Activated naive CD8-positive, alpha-beta T cell treated with anti-CD3 and anti-CD28 coated beads, Interleukin-2, amount 10 ng/mL, durations not matched to agents 7 days and 5 days (primary cell): ENCODE results near the gene ERN2. TPM values are rescaled to one million over a fixed set of nuclear protein-coding genes. Genes with fewer than 3 reads are reported as not detected.

Experiments
- ATAC-seq: fragments of 150-1000 bp; cut with Tn5 transposase; one replicate; pipeline ENCODE4 v1.10.0; 2021; ENCODE audit warnings: low read depth, moderate library complexity
- POLR2A ChIA-PET: fragments of 350-600 bp; sonication (Branson Sonifier 250); formaldehyde crosslinking; loops from one replicate; lab custom pipeline; 2021; ENCODE audit warnings: antibody characterized with exemption; lab: Charles Lee
- DNase-seq: peaks from one replicate; pipeline ENCODE4 v3.0.0; 2021
- H3K27ac Mint-ChIP-seq: one replicate; pipeline ENCODE4 v1.8.0; 2022; ENCODE audit warnings: mild to moderate bottlenecking, mixed read lengths
- H3K27me3 Mint-ChIP-seq: one replicate; pipeline ENCODE4 v1.8.0; 2022; ENCODE audit warnings: mild to moderate bottlenecking, moderate library complexity, mixed read lengths
- H3K36me3 Mint-ChIP-seq: one replicate; pipeline ENCODE4 v1.8.0; 2021; ENCODE audit warnings: mild to moderate bottlenecking, mixed read lengths
- H3K4me1 Mint-ChIP-seq: one replicate; pipeline ENCODE4 v1.8.0; 2021; ENCODE audit warnings: mixed read lengths
- H3K4me3 Mint-ChIP-seq: one replicate; pipeline ENCODE4 v1.8.0; 2022; ENCODE audit warnings: mild to moderate bottlenecking, moderate library complexity, mixed read lengths
- H3K9me3 Mint-ChIP-seq: one replicate; pipeline ENCODE4 v1.8.0; 2021; ENCODE audit warnings: mixed read lengths
- total RNA-seq, 2 experiments: library from RNA; stranded (reverse); gene quantifications; one replicate each; pipeline ENCODE4 v1.2.3, GENCODE V29; 2021

ERN2 gene
- total RNA-seq, 2 experiments from 2014 or later = not detected

GRCh38 chr16:23690771-23691482, 22.1 kb downstream of the ERN2 start:
- no peaks in the 10 kb centered on the region for H3K9me3 Mint-ChIP-seq
- no peak for DNase-seq
- H3K4me3 Mint-ChIP-seq = no peak overlapping the region
- no peak overlapping the region for H3K27ac Mint-ChIP-seq
- no peak for ATAC-seq
- H3K4me1 Mint-ChIP-seq = peaks cover 6% of the 10 kb centered on the region
- H3K27me3 Mint-ChIP-seq = no peaks in the 10 kb centered on the region
- H3K36me3 Mint-ChIP-seq = peaks cover 39% of the 10 kb centered on the region
- POLR2A ChIA-PET = interaction anchor here (1.2 to 3.8 kb wide), 2 partner anchors 12 to 50 kb away, joined by 3 to 21 read pairs; partner anchors contain the start of genes PALB2 and PLK1

GRCh38 chr16:23689442-23690187, 23.4 kb downstream of the ERN2 start:
- peaks cover 45% of the 10 kb centered on the region for H3K36me3 Mint-ChIP-seq
- DNase-seq (no peak), ATAC-seq (no peak)
- no peak overlapping the region for H3K27ac Mint-ChIP-seq
- H3K27me3 Mint-ChIP-seq = no peaks in the 10 kb centered on the region
- POLR2A ChIA-PET = interaction anchor here (1.2 to 3.8 kb wide), 2 partner anchors 10 to 49 kb away, joined by 3 to 21 read pairs; partner anchors contain the start of genes PALB2 and PLK1
- no peak overlapping the region for H3K4me3 Mint-ChIP-seq
- H3K9me3 Mint-ChIP-seq = no peaks in the 10 kb centered on the region
- peaks cover 7% of the 10 kb centered on the region for H3K4me1 Mint-ChIP-seq

GRCh38 chr16:23687034-23687808, 25.8 kb downstream of the ERN2 start:
- Mint-ChIP-seq H3K27me3 (no peaks in the 10 kb centered on the region), H3K9me3 (no peaks in the 10 kb centered on the region), H3K4me1 (peaks cover 8% of the 10 kb centered on the region), H3K36me3 (peaks cover 51% of the 10 kb centered on the region), H3K27ac (no peak overlapping the region), H3K4me3 (no peak overlapping the region)
- POLR2A ChIA-PET = interaction anchor here (0.6 to 1.7 kb wide), 3 partner anchors 8 to 46 kb away, joined by 3 to 4 read pairs (median 4); partner anchors contain the start of genes DCTN5, PALB2 and PLK1
- DNase-seq (no peak), ATAC-seq (no peak)

- H3K4me3 Mint-ChIP-seq = no peak overlapping the region
- peak overlapping the region; percentile 14 for H3K27ac Mint-ChIP-seq
Measured at GRCh38 chr16:23683487-23683886, 29.5 kb downstream of the ERN2 start.

GRCh38 chr16:23682181-23682580, 30.8 kb downstream of the ERN2 start:
- H3K36me3 Mint-ChIP-seq = peaks cover 38% of the 10 kb centered on the region
- no peak for ATAC-seq
- no peaks in the 10 kb centered on the region for H3K27me3 Mint-ChIP-seq
- peaks cover 36% of the 10 kb centered on the region for H3K4me1 Mint-ChIP-seq
- H3K9me3 Mint-ChIP-seq = no peaks in the 10 kb centered on the region
- POLR2A ChIA-PET = no interaction called here
- peak overlapping the region; percentile 54 for H3K27ac Mint-ChIP-seq
- no peak for DNase-seq
- no peak overlapping the region for H3K4me3 Mint-ChIP-seq

More at GRCh38 chr16:23683487-23683886, 29.5 kb downstream of the ERN2 start:
- peaks cover 29% of the 10 kb centered on the region for H3K4me1 Mint-ChIP-seq
- no peaks in the 10 kb centered on the region for H3K27me3 Mint-ChIP-seq
- DNase-seq = no peak
- peaks cover 48% of the 10 kb centered on the region for H3K36me3 Mint-ChIP-seq
- POLR2A ChIA-PET = interaction anchor here (0.7 to 1.4 kb wide), 3 partner anchors 10 to 13 kb away, joined by 3 read pairs; no protein-coding TSS in a partner anchor
- H3K9me3 Mint-ChIP-seq = no peaks in the 10 kb centered on the region
- ATAC-seq = no peak

- DNase-seq (no peak), ATAC-seq (no peak)
- Mint-ChIP-seq H3K36me3 (peaks cover 26% of the 10 kb centered on the region), H3K4me3 (peak overlapping the region; percentile 98), H3K27ac (peak overlapping the region; percentile 85), H3K9me3 (no peaks in the 10 kb centered on the region), H3K27me3 (no peaks in the 10 kb centered on the region), H3K4me1 (peaks cover 34% of the 10 kb centered on the region)
- POLR2A ChIA-PET = interaction anchor here (0.6 to 3.0 kb wide), 5 partner anchors 10 to 171 kb away, joined by 3 to 21 read pairs (median 10); partner anchors contain the start of genes DCTN5 and PALB2
Measured at GRCh38 chr16:23679986-23680336, 33.1 kb downstream of the ERN2 start.

GRCh38 chr16:23679274-23679985, 33.6 kb downstream of the ERN2 start:
- Mint-ChIP-seq H3K36me3 (peaks cover 26% of the 10 kb centered on the region), H3K4me3 (peak overlapping the region; percentile 98), H3K27me3 (no peaks in the 10 kb centered on the region), H3K4me1 (peaks cover 33% of the 10 kb centered on the region), H3K27ac (peak overlapping the region; percentile 85), H3K9me3 (no peaks in the 10 kb centered on the region)
- no peak for ATAC-seq
- no peak for DNase-seq
- POLR2A ChIA-PET = interaction anchor here (0.5 to 3.0 kb wide), 7 partner anchors 8 to 170 kb away, joined by 3 to 21 read pairs (median 3); partner anchors contain the start of genes DCTN5 and PALB2

- Mint-ChIP-seq H3K9me3 (no peaks in the 10 kb centered on the region), H3K4me3 (peak within 1 kb of the TSS; percentile 98), H3K36me3 (peaks cover 22% of the 10 kb centered on the region), H3K27ac (peak within 1 kb of the TSS; percentile 85), H3K4me1 (peaks cover 31% of the 10 kb centered on the region), H3K27me3 (no peaks in the 10 kb centered on the region)
- POLR2A ChIA-PET = interaction anchor here (0.7 to 3.0 kb wide), 7 partner anchors 8 to 134 kb away, joined by 3 to 21 read pairs (median 3); partner anchors contain the start of genes DCTN5 and PALB2
- ATAC-seq = peak; percentile 99
- peak; percentile 89 for DNase-seq
Measured at GRCh38 chr16:23678430-23679273, 34.4 kb downstream of the ERN2 start, which contains the start of gene PLK1. Gene PLK1, plus strand, starts transcription at chr16:23678889. Its CDS starts 44 bp downstream, at chr16:23678933.

GRCh38 chr16:23676924-23677480, 36.0 kb downstream of the ERN2 start:
- POLR2A ChIA-PET = interaction anchor here (3.0 kb wide), 1 partner anchor 35 kb away, joined by 21 read pairs; the partner anchor contains the start of genes DCTN5 and PALB2
- peak overlapping the region; percentile 98 for H3K4me3 Mint-ChIP-seq

GRCh38 chr16:23673971-23674614, 38.9 kb downstream of the ERN2 start:
- Mint-ChIP-seq H3K4me3 (no peak overlapping the region), H3K4me1 (peaks cover 28% of the 10 kb centered on the region), H3K27me3 (no peaks in the 10 kb centered on the region), H3K9me3 (no peaks in the 10 kb centered on the region), H3K27ac (no peak overlapping the region), H3K36me3 (peaks cover 15% of the 10 kb centered on the region)
- POLR2A ChIA-PET = no interaction called here
- DNase-seq (no peak), ATAC-seq (no peak)

More at GRCh38 chr16:23676924-23677480, 36.0 kb downstream of the ERN2 start:
- DNase-seq (no peak), ATAC-seq (no peak)
- peaks cover 21% of the 10 kb centered on the region for H3K36me3 Mint-ChIP-seq
- H3K27me3 Mint-ChIP-seq = no peaks in the 10 kb centered on the region
- no peaks in the 10 kb centered on the region for H3K9me3 Mint-ChIP-seq
- no peak overlapping the region for H3K27ac Mint-ChIP-seq
- H3K4me1 Mint-ChIP-seq = peaks cover 28% of the 10 kb centered on the region
